ENCODE measurements around the gene RPUSD1.
"Not testable (repeated sequence)": the region's sequence is repeated elsewhere in the genome, so short reads cannot be mapped to it uniquely, and the experiment has no call there.

The RPUSD1 gene

GRCh38 chr16:756428-756827, 31.8 kb downstream of the RPUSD1 start:
- Mint-ChIP-seq H3K27me3 (ENCODE audit: low read depth, poor library complexity) (peaks cover 33% of the 10 kb centered on the region), H3K9me3 (peaks cover 11% of the 10 kb centered on the region), H3K4me1 (peaks cover 32% of the 10 kb centered on the region), H3K27ac (no peak overlapping the region), H3K36me3 (ENCODE audit: low read depth) (no peaks in the 10 kb centered on the region), H3K4me3 (no peak overlapping the region)
- no peak for TF ChIP-seq CTCF (IDR thresholded peaks at IDR 0.05)
- no peak for DNase-seq

- Mint-ChIP-seq H3K36me3 (ENCODE audit: low read depth) (no peaks in the 10 kb centered on the region), H3K4me3 (no peak overlapping the region), H3K27me3 (ENCODE audit: low read depth, poor library complexity) (peaks cover 45% of the 10 kb centered on the region), H3K27ac (no peak overlapping the region), H3K9me3 (peaks cover 11% of the 10 kb centered on the region), H3K4me1 (peaks cover 34% of the 10 kb centered on the region)
- no peak for TF ChIP-seq CTCF (IDR thresholded peaks at IDR 0.05)
- no peak for DNase-seq
These were observed 33.5 kb downstream of the RPUSD1 start for GRCh38 chr16:754656-755055.

GRCh38 chr16:754121-754607, 34.0 kb downstream of the RPUSD1 start:
- H3K36me3 Mint-ChIP-seq (ENCODE audit: low read depth); H3K27ac Mint-ChIP-seq; H3K4me3 Mint-ChIP-seq; DNase-seq: not testable (repeated sequence)
- Mint-ChIP-seq H3K9me3 (peaks cover 11% of the 10 kb centered on the region), H3K27me3 (ENCODE audit: low read depth, poor library complexity) (peaks cover 45% of the 10 kb centered on the region), H3K4me1 (peaks cover 31% of the 10 kb centered on the region)

- Mint-ChIP-seq H3K36me3 (ENCODE audit: low read depth) (no peaks in the 10 kb centered on the region), H3K9me3 (peaks cover 5% of the 10 kb centered on the region), H3K4me3 (no peak overlapping the region), H3K27me3 (ENCODE audit: low read depth, poor library complexity) (peaks cover 48% of the 10 kb centered on the region), H3K27ac (no peak overlapping the region), H3K4me1 (peaks cover 24% of the 10 kb centered on the region)
- no peak for DNase-seq
- TF ChIP-seq CTCF (IDR thresholded peaks at IDR 0.05): no peak
These were observed 36.2 kb downstream of the RPUSD1 start for GRCh38 chr16:752007-752312.

- Mint-ChIP-seq H3K27me3 (ENCODE audit: low read depth, poor library complexity) (peaks cover 48% of the 10 kb centered on the region), H3K36me3 (ENCODE audit: low read depth) (no peaks in the 10 kb centered on the region), H3K4me1 (peaks cover 24% of the 10 kb centered on the region), H3K27ac (no peak overlapping the region), H3K4me3 (no peak overlapping the region), H3K9me3 (peaks cover 2% of the 10 kb centered on the region)
- no peak for TF ChIP-seq CTCF (IDR thresholded peaks at IDR 0.05)
- DNase-seq: no peak
These were observed 36.8 kb downstream of the RPUSD1 start for GRCh38 chr16:751152-752006.

GRCh38 chr16:750485-750884, 37.7 kb downstream of the RPUSD1 start:
- Mint-ChIP-seq H3K4me1 (peaks cover 24% of the 10 kb centered on the region), H3K27ac (no peak overlapping the region), H3K36me3 (ENCODE audit: low read depth) (no peaks in the 10 kb centered on the region), H3K4me3 (no peak overlapping the region), H3K9me3 (no peaks in the 10 kb centered on the region), H3K27me3 (ENCODE audit: low read depth, poor library complexity) (peaks cover 48% of the 10 kb centered on the region)
- DNase-seq: no peak
- TF ChIP-seq CTCF (IDR thresholded peaks at IDR 0.05): no peak

All from nephron progenitor cell (in vitro differentiated cells).